Measurements from ENCODE around the gene CAMKV. TPM values are rescaled to one million over a fixed set of nuclear protein-coding genes. Genes with fewer than 3 reads are reported as not detected.
"Not testable (repeated sequence)": the region's sequence is repeated elsewhere in the genome, so short reads cannot be mapped to it uniquely, and the experiment has no call there.

CAMKV gene
- total RNA-seq, 2 experiments from 2014 or later, result 0.28 TPM; not detected in 1

DNA sequence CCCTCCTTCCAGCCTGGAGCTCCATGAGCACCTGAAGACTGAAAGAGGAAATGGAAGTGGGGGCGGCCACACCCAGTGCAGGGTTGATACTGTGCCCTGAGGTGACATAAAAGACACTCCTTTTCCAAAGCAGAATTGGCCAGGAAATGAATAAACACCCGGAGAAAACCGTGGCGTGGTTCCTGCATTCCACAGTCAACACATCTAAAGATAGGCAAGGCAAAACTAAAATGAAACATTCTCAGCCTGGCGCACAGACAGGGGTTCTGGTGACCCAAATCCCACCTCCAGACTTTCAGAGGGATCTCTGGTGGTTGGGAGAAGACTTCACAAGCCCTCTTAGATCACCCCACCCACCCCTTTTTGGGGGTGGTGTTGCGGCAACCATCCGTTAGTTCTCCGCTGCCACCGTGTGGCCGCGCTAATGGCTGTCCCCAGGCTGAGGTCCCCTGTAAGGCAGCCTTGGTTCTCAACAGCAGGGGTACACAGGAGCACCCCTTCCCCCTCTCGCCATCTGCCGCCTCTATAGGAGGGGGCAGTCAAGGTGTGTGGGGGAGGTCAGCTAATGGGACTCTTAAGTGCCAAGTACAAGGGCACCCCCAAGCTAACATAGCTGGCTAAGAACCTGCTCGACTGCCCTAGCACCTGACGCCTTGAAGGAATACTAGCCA is 36.5 kb upstream of the CAMKV start:
- peak; percentile 43 for ATAC-seq (ENCODE audit: poor library complexity)
- Mint-ChIP-seq H3K4me1 (ENCODE audit: low read depth) (peaks cover 33% of the 10 kb centered on the region), H3K4me3 (peak overlapping the region; percentile 75), H3K36me3 (ENCODE audit: low read depth) (peaks cover 19% of the 10 kb centered on the region), H3K9me3 (no peaks in the 10 kb centered on the region), H3K27ac (peak overlapping the region; percentile 85), H3K27me3 (no peaks in the 10 kb centered on the region)
- ChIA-PET POLR2A (interaction anchor here (0.8 to 1.0 kb wide), 3 partner anchors 103 to 322 kb away, joined by 3 to 6 read pairs (median 3); partner anchors contain the start of gene INKA1), CTCF (interaction anchor here (1.4 to 2.5 kb wide), 3 partner anchors 23 to 103 kb away, joined by 7 to 9 read pairs (median 8); partner anchors contain the start of genes INKA1 and MON1A)
- Histone ChIP-seq H3K27ac (ENCODE audit: low read depth in 1 of 2, low read length in 2 of 2) (peak overlapping the region in 1 of 2 donors; percentile 32), H3K4me1 (ENCODE audit: insufficient read depth, low read length) (peaks cover 39% of the 10 kb centered on the region), H3K4me3 (ENCODE audit: low read length) (no peak overlapping the region), H3K27me3 (ENCODE audit: control insufficient read depth in 1 of 2, insufficient read depth in 2 of 2, low read length in 2 of 2) (no peaks in the 10 kb centered on the region), H3K9me3 (ENCODE audit: control insufficient read depth in 1 of 2, insufficient read depth in 1 of 2, low read length in 2 of 2) (no peaks in the 10 kb centered on the region), H3K36me3 (ENCODE audit: insufficient read depth, low read length) (peaks cover 20% of the 10 kb centered on the region)
- intact Hi-C loops (cut with DNase I, micrococcal nuclease), result loop anchor here (1.0 to 5.0 kb wide), 3 partner anchors 64 to 204 kb away; no protein-coding TSS in a partner anchor
- TF ChIP-seq, protein P1, sequence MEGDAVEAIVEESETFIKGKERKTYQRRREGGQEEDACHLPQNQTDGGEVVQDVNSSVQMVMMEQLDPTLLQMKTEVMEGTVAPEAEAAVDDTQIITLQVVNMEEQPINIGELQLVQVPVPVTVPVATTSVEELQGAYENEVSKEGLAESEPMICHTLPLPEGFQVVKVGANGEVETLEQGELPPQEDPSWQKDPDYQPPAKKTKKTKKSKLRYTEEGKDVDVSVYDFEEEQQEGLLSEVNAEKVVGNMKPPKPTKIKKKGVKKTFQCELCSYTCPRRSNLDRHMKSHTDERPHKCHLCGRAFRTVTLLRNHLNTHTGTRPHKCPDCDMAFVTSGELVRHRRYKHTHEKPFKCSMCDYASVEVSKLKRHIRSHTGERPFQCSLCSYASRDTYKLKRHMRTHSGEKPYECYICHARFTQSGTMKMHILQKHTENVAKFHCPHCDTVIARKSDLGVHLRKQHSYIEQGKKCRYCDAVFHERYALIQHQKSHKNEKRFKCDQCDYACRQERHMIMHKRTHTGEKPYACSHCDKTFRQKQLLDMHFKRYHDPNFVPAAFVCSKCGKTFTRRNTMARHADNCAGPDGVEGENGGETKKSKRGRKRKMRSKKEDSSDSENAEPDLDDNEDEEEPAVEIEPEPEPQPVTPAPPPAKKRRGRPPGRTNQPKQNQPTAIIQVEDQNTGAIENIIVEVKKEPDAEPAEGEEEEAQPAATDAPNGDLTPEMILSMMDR (IDR thresholded peaks at IDR 0.05), result peak; percentile 57
- DNase-seq, result peak; percentile 15 to 77 (median 40)

DNA sequence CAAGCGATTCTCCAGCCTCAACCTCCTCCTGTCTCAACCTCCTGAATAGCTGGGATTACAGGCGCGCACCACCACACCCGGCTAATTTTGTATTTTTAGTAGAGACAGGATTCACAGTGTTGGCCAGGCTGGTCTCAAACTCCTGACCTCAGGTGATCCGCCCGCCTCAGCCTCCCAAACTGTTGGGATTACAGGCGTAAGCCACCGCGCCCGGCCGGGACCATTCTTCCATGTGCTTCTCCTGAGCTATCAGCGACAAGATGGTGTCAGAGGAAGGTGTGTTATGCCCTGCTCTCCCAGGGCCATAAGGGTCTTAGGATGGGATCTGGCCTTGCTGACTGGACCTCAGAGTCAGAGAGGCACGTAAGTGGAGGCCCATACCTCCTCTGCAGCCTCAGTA is 34.7 kb upstream of the CAMKV start:
- H3K27me3 ChIP-seq (ENCODE audit: control insufficient read depth in 1 of 2, insufficient read depth in 2 of 2, low read length in 2 of 2); H3K4me3 Mint-ChIP-seq; H3K36me3 ChIP-seq (ENCODE audit: insufficient read depth, low read length); ATAC-seq (ENCODE audit: poor library complexity); H3K27ac Mint-ChIP-seq; H3K9me3 Mint-ChIP-seq; H3K9me3 ChIP-seq (ENCODE audit: control insufficient read depth in 1 of 2, insufficient read depth in 1 of 2, low read length in 2 of 2); DNase-seq; H3K27me3 Mint-ChIP-seq; H3K36me3 Mint-ChIP-seq (ENCODE audit: low read depth): not testable (repeated sequence)
- ChIA-PET CTCF (interaction anchor here (0.5 to 1.6 kb wide), 3 partner anchors 34 to 365 kb away, joined by 3 to 4 read pairs (median 4); no protein-coding TSS in a partner anchor), POLR2A (interaction anchor here (1.7 kb wide), 1 partner anchor 25 kb away, joined by 3 read pairs; the partner anchor contains the start of gene MON1A)
- peaks cover 33% of the 10 kb centered on the region for H3K4me1 Mint-ChIP-seq (ENCODE audit: low read depth)
- peaks cover 39% of the 10 kb centered on the region for H3K4me1 ChIP-seq (ENCODE audit: insufficient read depth, low read length)
- intact Hi-C loops (cut with DNase I, micrococcal nuclease), result loop anchor here in 1 of 2 experiments (2.0 to 5.0 kb wide), 3 partner anchors 38 to 117 kb away; partner anchors contain the start of genes IP6K1, RBM6 and TRAIP
- H3K27ac ChIP-seq (ENCODE audit: low read depth in 1 of 2, low read length in 2 of 2), result peak overlapping the region in 1 of 2 donors; percentile 41
- H3K4me3 ChIP-seq (ENCODE audit: low read length), result peak overlapping the region; percentile 28

DNA sequence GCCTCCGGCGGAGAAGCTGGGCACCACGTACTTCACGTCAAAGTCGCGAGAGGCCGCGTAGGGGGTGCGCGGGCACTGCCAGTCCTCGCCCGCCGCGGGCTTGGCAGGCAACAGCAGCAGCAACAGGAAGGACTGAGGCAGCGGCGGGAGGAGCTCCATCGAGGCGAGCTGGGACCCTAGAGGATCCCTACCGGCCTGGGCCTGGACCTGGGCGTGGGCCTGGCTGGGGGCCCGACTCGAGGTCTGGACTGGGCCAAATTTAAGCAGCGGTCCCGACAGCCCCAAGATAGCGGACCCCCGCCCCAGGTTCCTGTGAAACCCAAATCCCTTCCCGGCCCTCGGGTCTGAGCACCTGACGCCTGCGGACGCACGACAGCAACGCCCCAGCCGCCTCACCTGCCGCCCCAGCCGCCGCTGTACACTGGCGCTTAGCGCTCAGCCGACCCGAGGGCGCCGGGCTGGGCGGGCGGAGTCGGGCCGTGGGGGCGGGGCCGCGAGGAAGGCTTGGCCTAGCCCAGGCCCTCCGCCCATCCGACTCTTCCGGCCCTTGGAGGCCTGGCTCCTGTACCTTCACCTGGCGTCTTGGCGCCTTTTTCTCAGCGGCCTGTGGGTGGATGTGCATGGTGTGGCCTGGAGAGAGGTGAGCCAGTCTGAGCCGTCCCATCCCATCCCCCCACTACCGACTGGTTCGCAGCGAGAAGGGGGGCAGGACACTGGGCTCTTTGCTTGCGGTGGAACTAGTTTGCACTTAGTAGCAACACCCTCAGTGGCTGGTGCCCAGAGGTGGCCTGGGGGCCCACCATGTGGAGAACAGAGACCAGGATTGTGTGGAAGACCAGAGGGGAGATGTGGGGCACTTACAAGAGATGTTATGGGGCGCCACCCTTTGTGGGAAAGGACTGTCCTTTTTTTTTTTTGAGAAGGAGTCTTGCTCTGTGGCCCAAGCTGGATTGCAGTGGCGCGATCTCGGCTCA is 34.0 kb upstream of the CAMKV start, which contains the start of gene MST1R:
Gene MST1R (minus strand): TSS at position 423 of the 974 bp plus-strand sequence. CDS start 264 bp downstream, at position 159.
- TF ChIP-seq, protein P1 (IDR thresholded peaks at IDR 0.05), result no peak
- Mint-ChIP-seq H3K27ac (peak within 1 kb of the TSS; percentile 77), H3K4me1 (ENCODE audit: low read depth) (peaks cover 33% of the 10 kb centered on the region), H3K9me3 (no peaks in the 10 kb centered on the region), H3K27me3 (no peaks in the 10 kb centered on the region), H3K36me3 (ENCODE audit: low read depth) (no peaks in the 10 kb centered on the region), H3K4me3 (peak within 1 kb of the TSS; percentile 80)
- ATAC-seq (ENCODE audit: poor library complexity) (peak; percentile 98), DNase-seq (peak; percentile 66 to 92 (median 82))
- peak within 1 kb of the TSS in 1 of 2 donors; percentile 41 for H3K27ac ChIP-seq (ENCODE audit: low read depth in 1 of 2, low read length in 2 of 2)
- POLR2A ChIA-PET, result interaction anchor here (1.7 kb wide), 1 partner anchor 26 kb away, joined by 3 read pairs; the partner anchor contains the start of gene MON1A
- no peaks in the 10 kb centered on the region for H3K36me3 ChIP-seq (ENCODE audit: insufficient read depth, low read length)
- peak within 1 kb of the TSS; percentile 28 for H3K4me3 ChIP-seq (ENCODE audit: low read length)
- no peaks in the 10 kb centered on the region for H3K9me3 ChIP-seq (ENCODE audit: control insufficient read depth in 1 of 2, insufficient read depth in 1 of 2, low read length in 2 of 2)
- CTCF ChIA-PET, result interaction anchor here (0.5 to 1.6 kb wide), 3 partner anchors 35 to 364 kb away, joined by 3 to 4 read pairs (median 4); no protein-coding TSS in a partner anchor
- peaks cover 39% of the 10 kb centered on the region for H3K4me1 ChIP-seq (ENCODE audit: insufficient read depth, low read length)
- H3K27me3 ChIP-seq (ENCODE audit: control insufficient read depth in 1 of 2, insufficient read depth in 2 of 2, low read length in 2 of 2), result no peaks in the 10 kb centered on the region
- intact Hi-C loops (cut with DNase I, micrococcal nuclease), result loop anchor here in 1 of 2 experiments (2.0 to 5.0 kb wide), 3 partner anchors 39 to 116 kb away; partner anchors contain the start of genes IP6K1, RBM6 and TRAIP

All from CD4-positive, alpha-beta T cell (primary cell).